Ammon's horn (tissue), 1 donor: Measurements from ENCODE around the gene CYREN.

ENCODE experiments used
- DNase-seq: peaks from one replicate; pipeline ENCODE4 v3.0.0-alpha.2; 2016; ENCODE audit warnings: low spot score

The CYREN gene

GRCh38 chr7:135159359-135160085 is 11.0 kb downstream of the CYREN start:
- DNase-seq = no peak

GRCh38 chr7:135158874-135159273 is 11.6 kb downstream of the CYREN start:
- no peak for DNase-seq

DNA sequence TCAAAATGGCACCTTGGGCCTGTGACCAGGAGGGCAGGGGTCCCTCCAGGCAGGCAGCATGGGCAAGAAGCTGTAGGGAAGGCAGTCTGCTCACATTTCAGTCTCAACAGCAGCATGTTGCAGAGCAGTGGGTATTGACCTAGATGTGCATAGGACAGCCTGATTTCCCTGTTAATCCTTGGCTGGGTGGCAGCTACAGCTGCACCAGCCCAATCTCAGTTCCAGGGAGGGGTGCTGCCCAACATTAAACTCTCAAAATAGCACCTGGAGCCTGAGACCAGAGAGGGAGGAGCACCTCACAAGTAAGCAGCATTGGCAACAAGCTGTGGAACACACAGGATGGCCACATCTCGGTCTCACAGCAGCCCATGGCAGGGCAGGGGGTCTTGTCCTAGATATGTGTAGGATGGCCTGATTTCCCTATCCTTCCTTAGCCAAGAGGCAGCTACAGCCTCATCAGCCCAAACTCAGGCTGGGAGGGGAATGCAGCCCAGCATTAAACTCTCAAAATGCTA is 12.3 kb downstream of the CYREN start:
- DNase-seq = no peak

GRCh38 chr7:135156290-135156689 is 14.2 kb downstream of the CYREN start:
- no peak for DNase-seq

DNA sequence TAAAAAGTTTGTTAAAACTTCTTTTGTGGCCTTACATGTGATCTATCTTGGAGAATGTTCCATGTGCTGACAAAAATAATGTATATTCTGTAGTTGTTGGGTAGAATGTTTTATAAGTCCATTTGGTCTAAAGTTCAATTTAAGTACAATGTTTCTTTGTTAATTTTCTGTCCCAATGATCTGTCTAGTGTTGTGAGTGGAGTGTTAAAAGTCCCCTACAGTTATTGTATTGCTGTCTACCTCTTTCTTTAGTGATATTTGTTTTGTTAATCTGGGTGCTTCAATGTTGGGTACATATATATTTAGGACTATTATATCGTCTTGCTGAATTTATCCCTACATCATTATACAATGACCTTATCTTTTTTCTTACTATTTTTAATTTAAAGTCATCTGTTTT is 15.8 kb downstream of the CYREN start:
- no peak for DNase-seq

- no peak for DNase-seq
Measured at GRCh38 chr7:135152442-135152841, 18.1 kb downstream of the CYREN start.

GRCh38 chr7:135151533-135151932 is 19.0 kb downstream of the CYREN start:
- DNase-seq = no peak

- no peak for DNase-seq
Measured at GRCh38 chr7:135151132-135151531, 19.4 kb downstream of the CYREN start.

DNA sequence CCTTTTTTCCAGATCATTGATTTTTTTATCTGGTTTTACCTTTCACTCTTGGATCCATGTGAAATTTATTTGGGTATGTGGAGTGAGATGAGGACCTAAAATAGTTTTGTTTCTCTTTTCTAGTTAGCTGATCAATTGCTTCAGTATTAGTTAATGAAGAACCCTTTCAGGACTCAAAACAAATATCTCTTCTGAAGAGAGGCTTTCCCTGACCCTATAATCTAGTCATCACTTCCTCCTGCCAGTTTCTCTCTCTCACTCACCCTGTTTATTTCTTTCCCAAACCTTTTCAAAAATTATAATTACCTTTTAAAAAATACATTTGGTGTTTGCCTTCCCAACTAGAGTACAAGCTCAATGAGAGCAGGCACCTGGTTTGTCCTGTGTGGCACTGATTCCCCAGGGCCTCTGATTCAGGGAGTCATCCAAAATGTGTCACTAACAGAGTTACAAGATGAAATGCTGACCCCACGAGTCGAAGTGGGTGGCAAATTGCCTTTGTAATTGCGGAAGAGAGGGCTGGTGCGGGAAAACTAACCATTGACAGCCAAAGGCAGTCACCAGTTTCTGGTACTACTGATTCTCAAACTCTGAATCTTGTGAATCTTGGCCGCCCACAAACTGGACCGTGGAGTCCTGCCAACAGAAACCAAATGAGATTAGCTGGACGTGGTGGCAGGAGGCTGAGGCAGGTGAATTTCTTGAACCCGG is 20.3 kb downstream of the CYREN start:
- no peak for DNase-seq

DNA sequence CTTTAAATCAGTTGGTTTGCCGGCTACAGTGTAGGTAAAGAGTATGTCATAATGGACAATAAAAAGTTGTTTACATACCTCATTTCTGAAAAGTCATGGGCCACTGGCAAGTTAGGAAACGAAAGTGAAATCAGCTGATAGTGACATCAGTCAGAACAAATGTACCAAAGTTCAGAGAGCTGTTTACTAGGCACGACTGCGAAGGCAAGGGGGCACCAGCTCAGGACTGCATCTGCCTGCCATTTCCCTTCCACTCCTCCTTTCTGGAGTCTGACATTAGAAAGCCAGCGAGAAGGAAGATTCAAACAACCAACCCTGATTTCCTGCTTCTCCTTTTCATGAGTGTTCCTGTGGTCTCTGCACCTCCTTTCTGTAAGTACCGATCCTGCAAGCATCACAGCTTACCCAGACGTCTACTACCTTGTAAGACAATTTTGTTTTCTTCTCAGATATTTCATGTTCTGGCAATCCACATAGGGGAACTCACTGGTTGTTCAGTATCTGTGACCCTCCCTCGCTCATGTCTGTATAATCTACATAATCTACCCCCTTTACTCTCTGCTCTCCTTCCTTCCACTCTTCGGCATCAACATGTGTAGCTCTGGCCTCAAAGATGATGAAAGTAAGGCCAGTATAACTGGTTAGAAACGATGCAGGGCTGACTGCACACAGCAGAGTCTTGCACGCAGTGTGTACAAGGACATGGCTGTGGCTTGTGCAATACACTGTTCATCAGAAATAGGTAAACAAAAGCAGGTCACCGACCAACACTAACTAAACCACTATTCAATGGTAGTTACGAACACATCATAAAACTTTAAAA is 22.4 kb downstream of the CYREN start, which contains the start of gene TMEM140:
TSS of gene TMEM140 (plus strand) at position 174 of the 823 bp plus-strand sequence. CDS start 16,370 bp downstream, outside the sequence.
- DNase-seq = peak; percentile 82

DNA sequence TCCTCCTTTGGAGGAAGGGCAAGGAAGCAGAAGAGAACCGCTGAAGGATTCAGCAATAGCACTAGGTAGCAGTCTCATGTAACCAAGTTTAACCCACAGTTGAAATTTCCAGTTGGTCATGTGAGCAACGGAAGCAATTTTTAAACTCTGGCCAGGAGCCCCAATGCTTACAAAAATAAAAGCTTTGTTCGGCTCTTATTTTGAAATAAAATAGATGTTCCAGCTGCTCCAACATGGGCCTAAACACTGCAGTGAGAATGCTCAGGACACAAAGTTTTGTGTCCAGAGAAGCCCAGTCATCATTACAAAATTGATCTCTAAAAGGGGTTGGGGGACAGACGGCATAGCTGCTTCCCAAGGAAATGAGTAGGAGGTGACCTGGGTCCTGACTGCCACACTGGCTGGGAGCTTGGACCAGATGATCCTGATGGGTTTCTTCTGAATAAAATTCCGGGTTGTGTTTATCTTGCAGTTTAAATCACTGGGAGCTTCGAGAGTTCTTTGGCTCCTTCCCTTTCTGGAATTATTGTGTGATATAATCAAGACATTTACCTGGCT is 23.1 kb downstream of the CYREN start:
- DNase-seq = no peak

GRCh38 chr7:135143885-135144668 is 26.4 kb downstream of the CYREN start:
- no peak for DNase-seq

- no peak for DNase-seq
Measured at GRCh38 chr7:135129579-135129978, 40.9 kb downstream of the CYREN start.

DNA sequence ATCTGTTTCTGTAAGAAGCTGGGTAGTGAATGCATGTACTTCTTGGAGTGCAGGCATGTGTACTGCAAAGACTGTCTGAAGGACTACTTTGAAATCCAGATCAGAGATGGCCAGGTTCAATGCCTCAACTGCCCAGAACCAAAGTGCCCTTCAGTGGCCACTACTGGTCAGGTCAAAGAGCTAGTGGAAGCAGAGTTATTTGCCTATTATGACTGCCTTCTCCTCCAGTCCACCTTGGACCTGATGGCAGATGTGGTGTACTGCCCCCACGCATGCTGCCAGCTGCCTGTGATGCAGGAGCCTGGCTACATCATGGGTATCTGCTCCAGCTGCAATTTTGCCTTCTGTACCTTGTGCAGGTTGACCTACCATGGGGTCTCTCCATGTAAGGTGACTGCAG is 41.6 kb downstream of the CYREN start:
- no peak for DNase-seq

GRCh38 chr7:135124631-135125030 is 45.9 kb downstream of the CYREN start:
- peak; percentile 16 for DNase-seq

DNA sequence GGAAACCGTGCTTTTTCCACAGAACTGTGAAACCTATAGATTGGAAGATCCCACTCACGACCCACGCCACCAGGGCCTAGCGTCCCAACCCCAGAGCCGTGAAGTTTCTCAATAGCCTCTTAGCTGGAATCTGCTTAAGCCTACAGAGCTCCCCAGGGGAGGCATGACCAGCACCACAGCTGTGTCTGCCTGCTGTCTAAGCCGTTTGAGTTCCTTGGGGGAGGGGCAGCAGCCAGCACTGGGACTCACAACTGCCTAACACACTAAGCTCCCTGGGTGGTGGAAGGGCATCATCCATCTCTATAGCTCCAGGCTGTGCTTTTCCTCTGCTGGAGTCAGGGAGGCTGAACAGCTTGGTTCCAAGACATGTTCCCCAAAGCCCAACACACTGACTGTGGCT is 48.6 kb downstream of the CYREN start:
- DNase-seq = no peak

DNA sequence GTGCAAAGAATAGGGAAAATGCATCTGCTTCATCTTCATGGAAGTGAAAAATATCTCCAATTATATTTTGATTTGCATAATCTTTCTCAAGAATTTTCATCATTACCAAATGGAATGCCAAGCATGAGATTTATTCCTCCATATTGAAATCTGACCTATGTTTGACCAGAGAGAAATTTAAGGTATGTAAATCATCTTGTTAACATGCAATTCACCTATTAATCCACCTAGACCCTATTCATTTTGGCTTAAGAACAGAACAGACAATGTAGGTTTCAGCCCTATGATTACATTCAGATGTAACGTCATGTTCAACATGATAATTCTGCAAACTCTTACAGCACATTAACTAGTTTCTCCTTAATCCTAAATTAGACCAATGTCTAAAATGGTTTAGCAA is 53.4 kb downstream of the CYREN start:
- no peak for DNase-seq
